ENCODE data around the gene NOL4L. TPM values are rescaled to one million over a fixed set of nuclear protein-coding genes. Genes with fewer than 3 reads are reported as not detected.

NOL4L gene
- total and polyA plus RNA-seq, 2 experiments from 2014 or later: 38.8 to 39.2 TPM

- TF ChIP-seq CTCF (conservative IDR thresholded peaks at IDR 0.05; ENCODE audit: low read depth in 2 of 2): no peak
- TF ChIP-seq STAT1 (IDR thresholded peaks at IDR 0.05; ENCODE audit: unreplicated experiment): no peak
- TF ChIP-seq ZNF114 (CRISPR knock-in tag; IDR thresholded peaks at IDR 0.05): no peak
- TF ChIP-seq REST (IDR thresholded peaks at IDR 0.05; ENCODE audit: unreplicated experiment): no peak
- TF ChIP-seq ETS1 (IDR thresholded peaks at IDR 0.05): no peak
Measured at GRCh38 chr20:32575805-32576204, 9.3 kb downstream of the NOL4L start (continued).

- no peaks in the 10 kb centered on the region; the same call in 1 of the 2 replicates for H3K79me2 ChIP-seq (replicated peaks; ENCODE audit: insufficient read depth)
- no peak for DNase-seq (ENCODE audit: low spot score)
- Mint-ChIP-seq H3K27ac (no peak overlapping the region), H3K4me3 (no peak overlapping the region), H3K27me3 (ENCODE audit: insufficient read depth, low read depth, poor library complexity) (peaks cover 7% of the 10 kb centered on the region), H3K36me3 (ENCODE audit: low read depth) (no peaks in the 10 kb centered on the region), H3K9me3 (no peaks in the 10 kb centered on the region), H3K4me1 (peaks cover 13% of the 10 kb centered on the region; the same call in 2 of the 3 replicates)
- ATAC-seq: no peak
- H4K20me1 ChIP-seq (replicated peaks; ENCODE audit: insufficient read depth): no peaks in the 10 kb centered on the region
- no peaks in the 10 kb centered on the region for H3K9me2 ChIP-seq (ENCODE audit: insufficient read depth)
- no peaks in the 10 kb centered on the region; the same call in 1 of the 2 replicates for H3K36me3 ChIP-seq (ENCODE audit: insufficient read depth)
- H3K4me2 ChIP-seq: no peak overlapping the region
- H3K4me3 ChIP-seq: no peak overlapping the region
- peaks cover 25% of the 10 kb centered on the region for H3K4me1 ChIP-seq (ENCODE audit: insufficient read depth)
- peak overlapping the region; percentile 43; the same call in 1 of the 2 replicates for H2AFZ ChIP-seq
- H3F3A ChIP-seq (replicated peaks; ENCODE audit: low read depth): 0 out of 2 replicates have a peak, but pooled peaks cover 21% of the 10 kb centered on the region
- no peaks in the 10 kb centered on the region for H3K27me3 ChIP-seq (ENCODE audit: insufficient read depth)
- H3K27ac ChIP-seq (ENCODE audit: low read depth): no peak overlapping the region
- TF ChIP-seq STAT1 (IDR thresholded peaks at IDR 0.05; ENCODE audit: unreplicated experiment): no peak
- TF ChIP-seq JUNB (IDR thresholded peaks at IDR 0.05; ENCODE audit: unreplicated experiment): no peak
- TF ChIP-seq ZNF462 (CRISPR knock-in tag; IDR thresholded peaks at IDR 0.05): no peak
- no peak for TF ChIP-seq REST (IDR thresholded peaks at IDR 0.05; ENCODE audit: unreplicated experiment)
- TF ChIP-seq ZNF331 (CRISPR knock-in tag; IDR thresholded peaks at IDR 0.05; ENCODE audit: low read depth): no peak
Measured at GRCh38 chr20:32575227-32575581, 9.9 kb downstream of the NOL4L start.

Measured in GM23338 (cell line).